ENCODE measurements around the gene SAMD3. TPM values are rescaled to one million over a fixed set of nuclear protein-coding genes. Genes with fewer than 3 reads are reported as not detected.

SAMD3 gene
- total and polyA plus RNA-seq, 9 donors: 0.81 to 7.4 (median 2.7) TPM

DNA sequence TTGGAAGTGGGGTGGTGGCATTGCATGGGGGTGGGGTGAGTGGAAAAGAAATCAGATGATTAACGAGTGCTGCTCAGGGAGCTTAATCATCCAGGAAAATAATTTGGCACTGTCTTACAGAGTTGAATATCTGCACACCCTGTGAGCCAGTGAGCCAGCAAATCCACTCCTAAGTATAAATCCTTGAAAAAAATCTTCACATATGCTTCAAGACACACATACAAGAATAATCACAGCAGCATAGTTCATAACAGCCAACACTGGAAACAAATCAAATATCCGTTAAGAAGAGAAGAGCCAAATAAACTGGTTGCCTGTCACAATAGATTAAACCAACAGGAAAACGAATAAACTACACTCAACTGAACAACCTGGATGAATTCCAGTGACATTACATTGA lies 62.8 kb downstream of the SAMD3 start:
- no peaks in the 10 kb centered on the region for H3K36me3 ChIP-seq
- no peaks in the 10 kb centered on the region for H3K4me1 ChIP-seq (ENCODE audit: insufficient read depth)
- no peak for DNase-seq
- no peak overlapping the region for H3K4me3 ChIP-seq
- WGBS, 3 donors: 18 to 31% (median 19%) methylated on average over 3 of the region's 3 CpGs
- intact Hi-C loops (cut with DNase I): no loop called here
- no peaks in the 10 kb centered on the region for H3K9me3 ChIP-seq
- no peak for TF ChIP-seq EP300 (IDR thresholded peaks at IDR 0.05)
- no peak for TF ChIP-seq CTCF (IDR thresholded peaks at IDR 0.05)
- no peak for TF ChIP-seq POLR2A (IDR thresholded peaks at IDR 0.05)
- no peaks in the 10 kb centered on the region for H3K27me3 ChIP-seq
- H3K27ac ChIP-seq: no peak overlapping the region

- H3K27ac ChIP-seq: no peak overlapping the region
- no peak overlapping the region for H3K4me3 ChIP-seq
- WGBS, 3 donors: 92 to 94% (median 93%) methylated on average over 4 of the region's 4 CpGs
- H3K9me3 ChIP-seq: no peaks in the 10 kb centered on the region
- DNase-seq: no peak
- no peaks in the 10 kb centered on the region for H3K36me3 ChIP-seq
- intact Hi-C loops (cut with DNase I): no loop called here
- no peaks in the 10 kb centered on the region for H3K4me1 ChIP-seq (ENCODE audit: insufficient read depth)
- TF ChIP-seq POLR2A (IDR thresholded peaks at IDR 0.05) (no peak), EP300 (IDR thresholded peaks at IDR 0.05) (no peak)
- no peaks in the 10 kb centered on the region for H3K27me3 ChIP-seq
These were observed 64.2 kb downstream of the SAMD3 start for GRCh38 chr6:130158548-130158947.

DNA sequence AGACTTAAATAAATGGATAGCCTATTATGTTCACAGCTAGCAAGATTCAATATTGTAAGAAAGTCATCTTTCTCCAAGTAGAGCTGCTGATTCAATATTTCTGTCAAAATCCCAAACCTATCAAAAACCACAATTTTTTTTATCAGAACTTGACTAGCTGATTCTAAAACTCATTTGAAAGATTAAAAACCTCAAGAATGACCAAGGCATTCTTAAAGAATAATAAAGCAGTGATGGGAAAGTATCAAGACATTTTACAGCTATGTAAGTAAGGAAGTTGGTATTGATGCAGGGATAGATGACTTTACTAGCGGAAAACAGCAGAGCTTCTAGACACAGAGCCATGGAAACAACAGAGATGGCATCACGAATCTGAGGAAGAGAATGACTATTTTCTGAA lies 64.7 kb downstream of the SAMD3 start:
- no peak for DNase-seq
- TF ChIP-seq EP300 (IDR thresholded peaks at IDR 0.05) (no peak), POLR2A (IDR thresholded peaks at IDR 0.05) (no peak), CTCF (IDR thresholded peaks at IDR 0.05) (no peak)
- H3K27ac ChIP-seq: no peak overlapping the region
- no peaks in the 10 kb centered on the region for H3K36me3 ChIP-seq
- no peaks in the 10 kb centered on the region for H3K4me1 ChIP-seq (ENCODE audit: insufficient read depth)
- no peaks in the 10 kb centered on the region for H3K9me3 ChIP-seq
- no peak overlapping the region for H3K4me3 ChIP-seq
- H3K27me3 ChIP-seq: no peaks in the 10 kb centered on the region
- WGBS, 3 donors: 93 to 96% (median 96%) methylated on average over 2 of the region's 2 CpGs
- intact Hi-C loops (cut with DNase I): no loop called here

GRCh38 chr6:130156908-130157307 lies 65.8 kb downstream of the SAMD3 start:
- Histone ChIP-seq H3K36me3 (no peaks in the 10 kb centered on the region), H3K27me3 (no peaks in the 10 kb centered on the region), H3K4me3 (no peak overlapping the region), H3K4me1 (ENCODE audit: insufficient read depth) (no peaks in the 10 kb centered on the region), H3K27ac (no peak overlapping the region), H3K9me3 (no peaks in the 10 kb centered on the region)
- TF ChIP-seq POLR2A (IDR thresholded peaks at IDR 0.05) (no peak), CTCF (IDR thresholded peaks at IDR 0.05) (no peak), EP300 (IDR thresholded peaks at IDR 0.05) (no peak)
- no peak for DNase-seq
- intact Hi-C loops (cut with DNase I): no loop called here
- 93 to 97% (median 95%) methylated on average over 5 of the region's 5 CpGs for WGBS, 3 donors

DNA sequence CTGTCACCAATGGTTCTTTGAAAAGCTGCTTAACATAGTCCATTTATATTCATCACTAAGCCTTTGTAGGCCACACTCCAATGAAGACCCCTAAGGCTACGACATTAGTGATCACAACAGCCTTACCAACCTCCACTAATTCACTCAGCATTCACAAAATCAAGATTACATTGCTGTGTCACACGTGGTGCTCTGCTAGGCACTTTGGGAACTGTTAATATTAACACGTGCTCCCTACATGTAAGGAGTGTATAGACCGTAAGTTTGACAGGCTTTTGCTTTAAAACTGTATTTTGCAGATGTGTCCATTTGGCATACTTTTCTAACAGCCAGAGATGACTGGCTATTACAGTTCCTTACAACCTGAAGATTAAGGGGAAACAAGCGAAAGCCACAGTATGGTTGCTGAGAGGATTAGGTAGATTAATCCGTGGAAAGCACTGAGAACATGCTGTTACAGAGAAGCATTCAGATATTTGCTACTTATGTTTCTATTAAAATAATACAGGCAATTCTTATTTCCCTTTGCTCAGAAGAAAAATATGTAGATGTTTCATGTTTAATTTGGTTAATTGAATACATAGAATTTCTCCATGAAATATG lies 69.7 kb downstream of the SAMD3 start:
- no peak overlapping the region for H3K27ac ChIP-seq
- H3K9me3 ChIP-seq: no peaks in the 10 kb centered on the region
- no peak overlapping the region for H3K4me3 ChIP-seq
- no peaks in the 10 kb centered on the region for H3K36me3 ChIP-seq
- DNase-seq: no peak
- intact Hi-C loops (cut with DNase I): no loop called here
- no peaks in the 10 kb centered on the region for H3K27me3 ChIP-seq
- WGBS, 3 donors: 92 to 93% (median 92%) methylated on average over 6 of the region's 6 CpGs
- no peaks in the 10 kb centered on the region for H3K4me1 ChIP-seq (ENCODE audit: insufficient read depth)
- TF ChIP-seq EP300 (IDR thresholded peaks at IDR 0.05) (no peak), CTCF (IDR thresholded peaks at IDR 0.05) (no peak), POLR2A (IDR thresholded peaks at IDR 0.05) (no peak)
